ENCODE results near the gene MAP4K4. TPM values are rescaled to one million over a fixed set of nuclear protein-coding genes. Genes with fewer than 3 reads are reported as not detected.
"Not testable (repeated sequence)": the region's sequence is repeated elsewhere in the genome, so short reads cannot be mapped to it uniquely, and the experiment has no call there.

Gene MAP4K4
- polyA plus RNA-seq, 3 donors: 76.1 to 80.5 (median 78.5) TPM

DNA sequence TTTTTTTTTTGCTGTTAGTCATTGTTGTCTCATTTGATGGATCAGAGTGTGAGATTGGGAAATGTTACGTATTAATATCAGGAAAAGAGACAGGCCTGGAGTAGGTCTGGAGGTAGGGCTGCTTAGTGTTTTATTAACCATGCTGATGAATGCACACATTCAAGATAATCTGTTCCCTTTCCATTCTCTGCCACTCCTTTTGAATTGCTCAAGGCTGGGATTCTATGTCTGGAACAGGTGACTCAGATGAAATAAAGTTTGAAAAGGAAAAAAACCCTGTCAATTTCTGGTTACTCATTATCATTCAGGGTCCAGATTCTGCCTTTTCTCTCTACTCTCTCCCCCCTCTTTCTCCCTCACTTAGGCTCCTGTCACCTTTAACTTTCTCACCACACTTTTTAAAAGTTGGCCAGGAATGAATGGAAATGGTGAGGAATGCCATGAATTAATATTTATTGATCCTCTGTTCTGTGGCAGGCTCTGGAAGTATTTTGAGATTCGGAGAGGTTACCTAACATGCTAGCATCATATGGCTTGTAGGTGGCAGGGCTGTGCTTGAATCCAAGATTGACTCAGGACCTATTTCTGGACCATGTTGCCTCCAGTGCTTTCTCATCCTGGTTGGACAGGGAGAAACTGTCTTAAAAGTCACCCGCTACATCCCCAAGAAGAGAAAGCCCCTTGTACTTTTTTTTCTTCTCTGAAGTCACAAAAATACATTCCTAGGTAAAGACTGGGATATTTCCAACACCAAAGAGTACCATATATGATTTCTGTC, 40.2 kb downstream of the MAP4K4 start:
- no peak for DNase-seq

DNA sequence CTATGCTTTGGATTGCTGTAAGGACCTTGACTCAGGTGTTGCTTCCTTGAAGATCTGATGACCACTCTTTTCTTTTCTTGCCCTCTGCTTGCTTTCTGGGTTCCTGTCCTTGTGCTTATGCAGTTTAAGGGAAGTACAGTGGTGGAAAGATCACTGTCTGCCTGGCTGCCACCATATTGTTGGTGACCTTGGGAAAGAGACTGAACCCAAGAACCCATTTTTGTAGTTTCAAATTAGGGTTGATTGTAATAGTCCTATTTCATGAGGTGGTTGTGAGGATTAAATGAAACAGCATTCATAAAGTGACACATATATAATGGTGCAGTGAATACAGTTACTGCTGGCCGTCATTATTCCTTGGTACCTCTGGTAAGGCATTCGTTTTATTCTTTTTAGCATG, 41.1 kb downstream of the MAP4K4 start:
- DNase-seq: no peak

DNA sequence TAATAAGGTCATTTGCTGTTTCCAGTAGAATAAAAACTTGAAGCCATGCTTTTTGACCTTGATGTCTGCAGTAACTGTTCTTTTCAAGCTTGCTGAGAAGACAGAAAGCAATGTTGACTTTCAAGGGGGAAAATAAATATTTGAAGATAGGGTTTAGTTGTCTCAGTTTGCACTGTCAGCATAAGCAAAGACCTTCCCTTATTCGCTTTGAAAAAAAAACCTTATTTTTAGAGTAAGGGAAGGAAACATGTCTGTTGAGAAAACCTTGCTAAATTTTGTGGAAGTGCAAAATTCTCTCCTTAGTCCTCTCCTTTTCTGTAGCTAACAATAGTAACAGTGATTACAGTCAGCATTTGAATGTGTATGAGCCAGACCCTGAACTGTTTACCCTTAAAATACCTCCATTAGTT, 43.1 kb downstream of the MAP4K4 start:
- no peak for DNase-seq

DNA sequence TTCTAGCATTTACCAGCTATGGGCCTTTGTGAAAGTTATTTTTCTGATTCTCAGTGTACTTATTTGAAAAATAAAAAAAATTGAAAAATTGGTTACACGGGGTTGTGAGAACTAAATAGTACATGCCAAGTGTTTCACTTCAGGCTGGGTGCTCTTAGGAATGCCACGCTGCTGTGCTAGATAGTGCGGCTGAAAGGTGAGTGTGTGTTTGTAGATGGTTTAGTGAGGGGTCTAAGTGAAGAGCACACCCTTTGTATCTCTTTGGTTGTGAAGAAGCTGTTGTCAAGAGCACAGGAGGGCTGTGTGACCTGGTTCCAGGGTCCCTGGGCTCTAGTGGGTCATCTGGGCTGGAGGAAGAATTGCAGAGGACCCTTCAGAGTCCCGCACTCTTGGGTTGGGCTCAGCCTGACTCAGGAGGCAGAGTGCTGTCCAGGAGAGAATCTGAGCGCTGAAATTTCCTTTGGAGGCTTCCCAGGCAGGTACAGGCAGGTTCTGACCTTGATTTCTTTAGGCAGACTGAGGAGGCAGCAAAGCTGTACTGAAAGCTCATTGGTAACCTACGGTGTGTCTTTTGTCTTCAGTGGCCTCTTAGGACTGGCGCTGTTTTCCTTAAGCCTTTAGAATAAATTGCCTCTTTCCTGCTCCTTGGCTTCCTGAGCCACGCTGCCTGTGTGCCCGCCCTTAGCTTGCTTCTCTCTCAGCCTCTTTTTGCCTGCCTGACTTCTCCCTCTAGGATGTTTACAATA, 44.4 kb downstream of the MAP4K4 start:
- DNase-seq: no peak

DNA sequence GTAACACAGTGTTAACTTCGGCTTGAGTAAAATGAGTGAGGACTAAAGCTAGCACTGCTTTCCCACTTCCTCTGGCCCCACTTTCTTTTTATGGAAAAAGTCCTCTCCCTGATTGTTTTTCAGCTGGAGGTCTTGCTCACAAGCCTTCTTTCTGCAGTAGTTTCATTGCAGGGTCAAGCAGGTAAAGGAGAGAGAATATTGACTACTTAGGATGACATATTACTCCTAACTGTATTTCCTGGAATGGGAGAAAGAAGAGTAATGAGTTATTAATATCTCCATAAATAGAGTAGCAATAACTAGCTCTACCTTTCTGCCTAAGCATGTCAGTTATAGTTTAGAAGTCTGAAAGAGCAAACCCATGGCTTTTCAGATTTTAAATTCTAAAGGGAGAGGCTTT, 45.0 kb downstream of the MAP4K4 start:
- no peak for DNase-seq

DNA sequence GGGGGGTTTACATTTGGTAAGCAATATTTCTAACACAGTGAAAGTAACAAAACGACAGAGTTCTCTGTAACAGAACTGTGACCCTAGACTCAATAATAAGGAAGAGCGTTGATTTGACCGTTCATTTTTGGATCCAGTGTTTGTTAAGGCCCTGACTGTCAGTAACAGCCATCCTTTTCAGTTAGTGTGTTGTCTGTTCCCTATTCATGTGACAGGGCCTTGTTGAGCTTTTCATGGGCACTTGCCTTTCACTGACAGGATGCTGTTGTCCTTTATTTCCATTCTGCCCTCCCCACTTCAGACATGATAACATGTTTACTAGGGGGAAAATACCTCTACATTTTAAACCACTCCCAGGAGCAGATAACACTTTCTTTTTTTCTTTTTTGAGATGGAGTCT, 45.8 kb downstream of the MAP4K4 start:
- DNase-seq: no peak

DNA sequence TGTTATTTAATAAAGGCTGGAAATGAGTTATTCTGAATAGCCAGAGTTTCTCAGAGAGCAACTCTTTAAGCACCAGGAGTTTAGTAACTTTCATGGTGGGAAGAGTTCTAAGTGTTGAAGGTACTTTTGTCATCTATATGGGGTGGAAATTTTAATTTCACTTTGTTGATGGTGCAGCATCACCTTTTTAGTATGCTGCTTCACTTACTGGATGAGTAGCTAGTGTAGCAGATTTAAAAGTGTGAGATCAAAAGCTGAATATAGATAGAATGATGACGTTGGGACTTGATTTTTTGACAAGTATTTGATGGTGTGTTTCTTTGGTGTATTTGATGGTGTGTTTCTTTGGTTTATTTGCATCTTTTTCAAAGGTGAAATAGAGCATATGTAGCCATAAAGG, 47.3 kb downstream of the MAP4K4 start:
- no peak for DNase-seq

DNA sequence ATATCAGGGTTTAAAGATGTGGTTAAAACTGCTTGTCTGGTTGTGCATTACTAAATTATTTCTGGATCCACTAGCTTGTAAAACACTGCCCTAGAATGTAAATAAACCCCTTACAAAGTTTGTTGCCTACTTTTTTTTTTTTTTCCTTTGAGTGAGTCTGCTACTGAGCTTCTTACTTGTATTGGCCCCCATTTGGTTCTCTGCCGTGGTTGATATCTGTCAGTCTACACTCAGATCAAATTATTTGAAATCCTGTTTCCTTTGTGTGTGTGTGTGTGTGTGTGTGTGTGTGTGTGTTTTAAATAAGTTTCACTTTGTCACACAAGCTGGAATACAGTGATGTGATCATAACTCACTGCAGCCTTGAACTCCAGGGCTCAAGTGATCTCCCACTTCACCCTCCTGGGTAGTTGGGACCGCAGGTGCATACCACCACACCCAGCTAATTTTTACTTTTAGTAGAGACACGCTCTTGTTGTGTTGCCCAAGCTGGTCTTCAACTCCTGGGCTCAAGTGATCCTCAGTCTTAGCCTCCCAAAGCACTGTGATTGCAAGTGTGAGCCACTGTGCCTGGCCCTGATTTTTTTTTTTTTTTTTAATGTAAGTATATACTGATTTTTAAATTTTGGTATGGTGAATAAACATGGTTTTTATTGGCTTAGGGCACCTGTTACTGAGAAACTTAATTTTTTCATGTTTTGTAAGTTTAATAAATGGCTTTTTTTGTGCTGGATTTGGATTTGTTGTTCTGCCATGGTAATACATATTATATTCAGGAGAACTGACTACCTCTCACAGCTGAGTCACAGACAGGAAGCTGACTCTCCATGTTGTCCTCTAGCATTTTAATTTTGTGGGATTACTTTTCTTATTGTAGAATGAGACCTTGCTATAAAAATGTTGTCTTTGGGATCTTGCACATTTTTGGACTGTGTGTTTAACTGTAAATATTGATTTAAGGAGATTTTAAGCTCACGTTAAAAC, 48.5 kb downstream of the MAP4K4 start:
- no peak for DNase-seq

DNA sequence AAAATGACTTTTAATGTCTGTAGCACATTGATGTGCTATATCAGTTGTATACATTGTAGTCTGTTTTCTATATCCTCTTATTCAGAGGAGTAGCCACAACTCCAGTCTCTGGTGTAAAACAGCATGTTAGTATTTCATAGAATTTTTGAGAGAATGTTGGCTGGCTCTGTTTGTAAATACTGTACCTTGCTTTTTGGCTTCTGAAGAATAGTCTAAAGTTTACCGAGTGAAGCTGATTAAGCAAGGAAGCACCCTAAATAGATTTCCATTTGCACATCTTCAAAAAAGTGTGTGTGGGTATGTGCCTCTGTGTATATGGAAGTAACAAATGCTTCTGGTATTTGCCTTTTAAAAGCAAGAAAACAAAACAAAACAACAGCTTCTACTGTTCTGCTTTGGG, 50.5 kb downstream of the MAP4K4 start:
- DNase-seq: no peak

DNA sequence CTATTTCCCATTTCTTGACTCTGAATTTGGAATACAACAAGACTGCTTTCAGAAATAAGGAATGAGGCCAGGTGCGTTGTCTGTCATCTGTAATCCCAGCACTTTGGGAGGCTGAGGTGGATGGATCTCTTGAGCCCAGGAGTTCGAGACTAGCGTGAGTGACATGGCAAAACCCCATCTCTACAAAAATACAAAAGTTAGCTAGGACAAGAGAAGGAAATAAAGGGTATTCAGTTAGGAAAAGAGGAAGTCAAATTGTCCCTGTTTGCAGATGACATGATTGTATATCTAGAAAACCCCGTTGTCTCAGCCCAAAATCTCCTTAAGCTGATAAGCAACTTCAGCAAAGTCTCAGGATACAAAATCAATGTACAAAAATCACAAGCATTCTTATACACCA, 51.0 kb downstream of the MAP4K4 start:
- not testable (repeated sequence) for DNase-seq

DNA sequence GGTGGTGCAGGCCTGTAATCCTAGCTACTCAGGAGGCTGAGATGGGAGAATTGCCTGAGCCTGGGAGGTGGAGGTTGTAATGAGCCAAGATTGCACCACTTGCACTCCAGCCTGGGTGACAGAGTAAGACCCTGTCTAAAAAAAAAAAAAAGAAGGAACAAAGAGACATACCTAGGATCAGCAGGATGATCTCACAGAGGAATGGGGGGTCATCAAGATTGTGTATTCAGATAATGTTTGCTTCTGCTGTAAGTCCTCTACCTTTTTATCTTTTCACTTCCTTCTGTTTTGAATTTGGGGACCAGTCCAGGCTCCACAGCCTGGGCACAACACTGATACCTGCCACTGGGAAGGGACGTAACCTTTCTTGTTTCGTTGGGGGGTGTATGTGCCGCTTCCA, 53.2 kb downstream of the MAP4K4 start:
- DNase-seq: no peak

DNA sequence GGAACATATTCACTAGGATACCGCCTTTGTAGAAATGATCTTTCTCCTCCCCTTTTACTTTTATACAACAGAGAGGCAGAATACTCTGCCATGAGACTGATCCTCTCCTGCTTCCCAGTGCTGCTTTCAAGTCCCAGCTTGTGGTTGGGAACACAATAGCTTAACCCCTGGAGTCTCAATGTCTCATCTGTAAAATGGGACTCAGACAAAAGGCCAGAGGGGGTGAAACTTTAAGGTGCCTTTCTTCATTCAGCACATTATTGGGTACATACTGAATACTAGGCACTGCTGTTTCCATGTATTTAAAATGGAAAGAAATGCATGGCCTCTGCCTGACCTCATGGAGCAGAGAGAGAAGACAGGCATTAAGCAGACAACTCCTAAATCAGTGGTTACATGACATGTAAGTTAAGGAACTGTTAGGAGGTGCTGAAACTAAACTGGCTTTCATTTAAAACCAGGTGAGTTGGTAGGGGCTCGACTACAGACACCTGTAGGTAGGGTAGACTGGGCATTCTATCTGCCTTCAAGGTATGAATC, 53.8 kb downstream of the MAP4K4 start:
- DNase-seq: no peak

DNA sequence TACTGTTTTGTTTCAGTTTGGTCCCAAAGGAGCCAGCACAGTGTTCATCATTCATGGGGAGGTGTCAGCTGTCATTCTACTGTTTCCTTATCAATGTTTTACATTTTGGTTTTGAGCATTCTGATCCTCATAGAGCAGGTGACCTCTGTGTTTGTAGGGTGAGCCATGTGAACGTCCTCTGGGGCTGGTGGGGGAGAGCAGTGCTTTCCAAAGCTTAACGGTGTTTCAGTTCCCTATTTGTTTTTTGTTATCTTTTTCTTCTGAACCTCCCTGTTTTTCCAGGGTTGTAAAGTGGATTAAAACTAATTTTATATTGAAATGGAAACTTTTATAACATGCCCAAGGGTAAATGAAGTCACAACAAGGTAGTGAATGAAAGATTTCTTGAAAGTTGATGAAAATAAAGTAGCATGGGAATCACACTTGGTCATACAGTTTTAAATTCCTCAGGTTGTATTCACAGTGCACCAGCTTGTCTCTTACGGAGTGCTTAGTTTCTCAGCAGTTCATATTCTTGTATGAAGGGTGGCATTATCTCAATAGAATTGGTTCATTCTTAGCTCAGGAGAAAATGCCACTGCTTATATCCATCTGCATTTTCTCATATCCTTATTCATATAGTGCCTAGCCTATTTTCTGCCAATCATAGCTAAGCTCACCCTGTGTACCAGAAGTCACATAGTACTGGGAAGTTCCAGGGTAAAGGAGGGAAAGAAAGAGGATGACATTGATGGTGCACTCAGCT, 54.5 kb downstream of the MAP4K4 start:
- DNase-seq: no peak

DNA sequence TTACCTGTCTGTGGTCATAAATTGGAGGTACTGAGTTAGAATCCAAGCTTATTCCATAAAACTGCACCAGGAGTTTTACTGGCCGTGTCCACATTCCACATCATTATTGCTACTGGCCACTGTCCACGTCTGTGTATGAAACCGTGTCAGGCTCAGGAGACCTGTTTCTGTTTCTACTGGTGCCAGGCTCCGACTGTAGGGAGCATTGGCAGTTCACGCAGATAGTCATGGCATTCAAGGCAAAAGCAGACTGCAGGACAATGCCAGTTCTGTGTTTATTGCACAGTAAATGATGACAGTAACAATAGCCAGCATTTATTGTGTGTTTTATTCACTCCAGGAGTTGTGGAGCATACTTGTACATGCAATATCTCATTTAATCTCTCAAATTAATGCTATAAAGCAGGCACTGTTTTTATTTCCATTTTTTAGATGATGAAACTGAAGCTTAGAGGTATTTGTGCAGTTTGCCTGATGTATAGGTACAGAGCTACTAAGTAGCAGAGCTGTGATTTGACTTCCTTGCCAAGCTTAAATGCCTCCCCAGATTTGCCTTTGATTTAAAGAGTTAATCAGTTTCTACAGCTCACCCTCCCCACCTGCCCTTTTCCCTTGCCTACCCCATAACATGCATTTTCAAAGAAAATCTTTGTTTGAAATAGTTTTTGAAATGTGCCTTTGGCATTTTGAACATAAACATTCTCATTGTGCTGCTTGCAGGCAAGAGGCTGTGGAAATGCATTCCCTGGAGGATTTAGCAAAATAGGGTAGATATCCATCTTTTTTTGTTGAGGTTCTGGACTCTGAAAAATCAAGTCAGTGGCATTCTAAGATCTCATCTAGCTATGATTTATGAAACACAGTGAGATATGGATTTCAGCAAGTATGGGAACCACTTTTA, 55.5 kb downstream of the MAP4K4 start:
- DNase-seq: no peak

DNA sequence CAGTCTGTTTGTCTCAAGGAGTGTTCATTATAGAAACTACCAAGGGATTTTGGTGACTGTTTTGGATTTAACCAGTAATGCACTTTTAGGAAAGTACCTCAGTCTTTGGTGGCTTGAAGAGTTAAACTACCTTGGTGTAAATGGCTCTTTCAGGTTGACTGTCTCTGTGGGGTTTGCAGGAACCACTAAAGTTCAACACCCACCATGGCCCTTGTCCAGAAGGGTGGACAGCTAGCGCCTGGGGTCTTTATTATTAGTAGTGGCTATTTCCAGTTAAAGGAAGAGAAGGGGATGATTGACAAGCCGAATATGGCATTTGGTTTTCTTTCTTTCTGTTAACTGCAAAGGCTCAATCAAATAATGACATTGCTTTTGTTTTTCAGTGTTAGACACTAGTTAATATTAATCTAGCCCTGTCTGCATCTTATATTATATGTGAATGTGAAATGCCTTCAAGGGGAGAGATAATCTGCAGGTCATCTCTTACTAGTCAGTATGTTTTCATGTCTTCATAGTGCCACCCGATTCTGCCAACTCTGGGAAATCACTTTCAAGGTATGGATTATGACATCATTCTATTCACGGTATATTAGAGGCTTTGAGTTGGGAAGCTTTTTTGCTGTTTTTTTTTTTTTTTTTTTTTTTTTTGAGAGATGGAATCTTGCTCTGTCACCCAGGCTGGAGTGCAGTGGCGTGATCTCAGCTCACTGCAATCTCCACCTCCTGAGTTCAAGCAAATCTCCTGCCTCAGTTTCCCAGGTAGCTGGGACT, 56.4 kb downstream of the MAP4K4 start:
- DNase-seq: no peak

DNA sequence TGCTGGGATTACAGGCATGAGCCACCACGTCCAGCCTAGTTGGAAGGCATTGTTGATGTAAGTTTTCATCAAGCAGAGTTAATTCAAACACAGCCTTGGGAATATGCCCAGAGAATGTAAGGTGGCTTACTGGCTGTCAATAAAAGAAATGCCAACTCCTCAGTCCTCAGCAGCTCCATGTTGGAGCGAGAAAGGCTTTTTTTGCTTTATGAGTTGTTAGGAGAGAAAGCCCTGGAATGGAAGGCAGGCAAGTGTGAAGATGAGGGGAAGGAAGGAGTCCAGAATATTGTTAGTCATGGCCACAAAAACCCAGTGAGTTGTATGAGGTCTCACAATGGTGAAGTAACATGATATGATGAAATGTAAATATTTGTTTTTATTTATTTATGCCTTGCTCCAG, 57.1 kb downstream of the MAP4K4 start:
- DNase-seq: no peak

DNA sequence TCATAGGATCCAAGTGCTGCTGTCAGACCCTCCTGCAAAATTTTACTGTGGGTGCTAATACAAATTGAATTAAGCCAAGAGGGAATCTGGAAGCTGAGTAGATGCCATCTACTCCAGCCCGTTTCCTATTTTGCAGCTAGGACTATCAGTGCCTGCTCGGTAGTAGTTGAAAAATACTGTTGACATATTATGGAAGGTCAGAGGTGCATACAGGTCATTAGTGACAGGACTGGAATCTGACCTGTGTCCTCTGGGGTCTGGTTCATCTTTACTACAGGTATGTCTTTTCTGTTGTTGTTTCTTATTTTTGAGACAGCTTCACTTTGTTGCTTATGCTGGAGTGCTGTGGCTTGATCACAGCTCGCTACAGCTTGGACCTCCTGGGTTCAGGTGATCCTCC, 58.8 kb downstream of the MAP4K4 start:
- no peak for DNase-seq

DNA sequence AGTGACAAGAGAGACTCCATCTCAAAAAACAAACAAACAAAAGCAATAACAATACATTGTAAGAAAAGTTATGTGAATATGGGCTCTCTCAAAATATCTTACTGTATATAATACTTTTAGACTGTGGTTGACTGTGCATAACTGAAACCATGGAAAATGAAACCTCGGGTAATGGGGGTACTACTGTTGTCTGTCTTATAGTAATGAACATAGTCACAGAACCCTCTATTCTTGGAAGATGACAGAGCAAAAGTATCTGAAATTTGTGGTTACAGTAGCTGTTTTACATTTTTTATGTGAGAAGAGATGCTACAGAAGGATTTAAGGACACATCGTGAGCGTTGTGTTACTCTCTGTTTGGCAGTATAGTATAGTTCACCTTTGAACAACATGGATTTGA, 60.5 kb downstream of the MAP4K4 start:
- no peak for DNase-seq

DNA sequence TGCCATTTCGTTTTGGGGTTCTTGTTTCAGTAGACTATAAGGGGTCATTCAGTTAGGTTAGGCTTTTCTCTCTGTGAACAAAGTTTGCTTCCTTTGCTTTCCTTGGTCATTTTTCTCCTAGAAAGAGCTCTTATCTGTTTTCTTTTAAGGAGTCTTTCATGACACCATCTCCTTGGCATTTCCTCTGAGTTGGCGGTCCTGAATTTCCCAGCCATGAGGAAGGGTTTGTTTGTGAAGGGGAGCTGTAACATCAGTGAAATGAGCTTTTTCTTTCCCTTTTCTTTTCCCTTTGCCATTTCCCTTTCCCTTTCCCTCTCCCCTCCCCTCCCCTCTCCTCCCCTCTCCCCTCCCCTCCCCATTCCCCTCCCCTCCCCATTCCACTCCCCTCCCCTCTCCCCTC, 61.7 kb downstream of the MAP4K4 start:
- DNase-seq: no peak
